Medulla oblongata (tissue), 1 donor: ENCODE data around the gene ZMYND15.

ENCODE experiments used
- DNase-seq: peaks from one replicate; pipeline ENCODE4 v3.0.0-alpha.2; 2015; ENCODE audit errors: extremely low spot score

Gene ZMYND15

DNA sequence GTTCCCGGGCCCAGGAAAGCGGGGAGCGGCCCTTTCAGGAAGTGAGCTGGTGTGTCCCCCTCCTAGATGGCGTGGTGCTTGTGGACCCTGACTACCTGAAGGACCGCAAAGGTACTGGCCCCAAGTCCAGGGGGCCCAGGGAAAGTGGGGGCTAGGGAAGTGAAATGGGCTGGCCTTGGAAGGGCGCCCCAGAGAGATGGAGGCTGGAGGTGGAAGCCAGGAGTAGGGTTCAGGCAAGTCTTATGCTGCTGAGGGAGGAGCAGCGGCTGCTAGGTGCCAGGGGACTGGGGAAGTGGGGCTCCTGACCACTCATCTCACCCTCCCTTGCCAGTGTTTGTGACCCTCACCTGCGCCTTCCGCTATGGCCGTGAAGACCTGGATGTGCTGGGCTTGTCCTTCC, 23.6 kb upstream of the ZMYND15 start:
- no peak for DNase-seq

DNA sequence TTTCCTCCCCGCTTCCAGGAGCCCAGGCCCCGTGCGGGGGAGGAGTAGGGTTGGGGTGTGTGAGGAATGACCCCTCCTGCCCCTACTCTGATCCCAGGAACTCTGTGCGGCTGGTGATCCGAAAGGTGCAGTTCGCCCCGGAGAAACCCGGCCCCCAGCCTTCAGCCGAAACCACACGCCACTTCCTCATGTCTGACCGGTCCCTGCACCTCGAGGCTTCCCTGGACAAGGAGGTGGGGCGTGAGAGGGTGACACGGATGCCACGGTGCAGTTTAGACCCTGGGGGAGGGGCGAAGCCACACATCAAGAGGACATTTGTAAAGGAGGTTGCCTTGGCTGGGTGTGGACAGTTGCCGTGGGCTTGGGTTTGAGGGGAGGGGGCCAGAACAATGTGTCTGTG, 21.8 kb upstream of the ZMYND15 start:
- no peak for DNase-seq

DNA sequence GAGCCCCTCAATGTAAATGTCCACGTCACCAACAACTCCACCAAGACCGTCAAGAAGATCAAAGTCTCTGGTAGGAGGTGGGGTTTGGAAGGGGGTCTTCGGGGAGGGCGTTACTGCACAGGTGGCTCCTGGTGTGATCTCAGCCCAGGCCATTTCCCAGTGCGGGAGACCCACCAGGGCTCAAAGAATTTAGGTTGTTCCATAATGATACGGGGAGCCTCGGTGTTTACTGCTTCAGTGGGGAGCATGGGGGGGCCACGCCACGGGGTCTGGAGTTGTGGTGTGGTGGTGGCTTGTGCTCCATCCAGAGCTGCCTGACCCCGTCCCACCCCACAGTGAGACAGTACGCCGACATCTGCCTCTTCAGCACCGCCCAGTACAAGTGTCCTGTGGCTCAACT, 21.4 kb upstream of the ZMYND15 start:
- no peak for DNase-seq

DNA sequence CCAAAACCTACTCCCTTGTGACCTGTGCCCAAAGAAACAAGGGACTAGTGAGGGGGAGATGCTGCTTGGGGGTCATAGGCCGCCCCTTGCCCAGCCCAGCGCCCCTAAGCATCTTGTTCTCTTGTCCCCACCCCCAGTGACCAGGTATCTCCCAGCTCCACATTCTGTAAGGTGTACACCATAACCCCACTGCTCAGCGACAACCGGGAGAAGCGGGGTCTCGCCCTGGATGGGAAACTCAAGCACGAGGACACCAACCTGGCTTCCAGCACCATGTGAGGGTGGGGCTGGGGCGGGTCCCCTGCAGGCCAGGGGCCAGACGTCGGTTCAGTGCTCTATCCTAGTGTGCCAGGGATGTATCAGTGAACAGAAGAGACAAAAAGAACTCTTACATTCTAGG, 20.5 kb upstream of the ZMYND15 start:
- no peak for DNase-seq

DNA sequence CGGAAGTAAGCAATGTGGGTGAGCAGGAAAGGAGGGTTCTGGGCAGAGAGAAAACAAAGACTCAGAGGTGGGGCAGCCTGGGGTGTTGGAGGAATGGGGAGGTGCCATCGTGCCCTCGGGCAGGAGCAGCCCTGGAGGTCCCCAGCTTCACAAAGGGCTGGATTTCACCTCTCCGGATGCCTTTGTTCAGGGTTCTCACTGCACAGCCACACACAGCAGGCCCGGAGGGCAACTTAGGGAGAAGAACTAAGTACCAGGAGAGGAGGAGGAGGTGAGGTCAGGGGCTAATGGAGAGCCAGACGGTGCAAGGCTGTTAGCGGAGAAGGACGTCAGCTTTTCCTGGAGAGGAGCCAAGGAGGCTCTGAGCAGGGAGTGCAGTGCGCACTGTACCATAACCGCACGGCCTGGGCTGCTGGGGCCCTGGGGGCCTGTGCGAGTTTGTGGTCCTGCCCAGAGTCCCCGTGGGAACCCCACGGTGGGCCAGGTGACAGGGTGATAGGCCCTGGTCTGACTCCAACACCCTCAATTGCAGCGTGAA, 19.9 kb upstream of the ZMYND15 start:
- no peak for DNase-seq

DNA sequence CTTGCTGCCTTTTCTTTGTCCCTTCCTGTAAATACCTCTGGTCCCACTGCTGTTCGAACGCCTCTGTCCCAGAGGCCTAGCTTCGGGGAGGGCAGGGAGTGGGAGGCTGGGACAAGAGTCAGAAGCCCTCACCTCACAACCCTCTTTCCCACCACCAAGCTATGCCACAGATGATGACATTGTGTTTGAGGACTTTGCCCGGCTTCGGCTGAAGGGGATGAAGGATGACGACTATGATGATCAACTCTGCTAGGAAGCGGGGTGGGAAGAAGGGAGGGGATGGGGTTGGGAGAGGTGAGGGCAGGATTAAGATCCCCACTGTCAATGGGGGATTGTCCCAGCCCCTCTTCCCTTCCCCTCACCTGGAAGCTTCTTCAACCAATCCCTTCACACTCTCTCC, 18.8 kb upstream of the ZMYND15 start:
- DNase-seq: no peak

DNA sequence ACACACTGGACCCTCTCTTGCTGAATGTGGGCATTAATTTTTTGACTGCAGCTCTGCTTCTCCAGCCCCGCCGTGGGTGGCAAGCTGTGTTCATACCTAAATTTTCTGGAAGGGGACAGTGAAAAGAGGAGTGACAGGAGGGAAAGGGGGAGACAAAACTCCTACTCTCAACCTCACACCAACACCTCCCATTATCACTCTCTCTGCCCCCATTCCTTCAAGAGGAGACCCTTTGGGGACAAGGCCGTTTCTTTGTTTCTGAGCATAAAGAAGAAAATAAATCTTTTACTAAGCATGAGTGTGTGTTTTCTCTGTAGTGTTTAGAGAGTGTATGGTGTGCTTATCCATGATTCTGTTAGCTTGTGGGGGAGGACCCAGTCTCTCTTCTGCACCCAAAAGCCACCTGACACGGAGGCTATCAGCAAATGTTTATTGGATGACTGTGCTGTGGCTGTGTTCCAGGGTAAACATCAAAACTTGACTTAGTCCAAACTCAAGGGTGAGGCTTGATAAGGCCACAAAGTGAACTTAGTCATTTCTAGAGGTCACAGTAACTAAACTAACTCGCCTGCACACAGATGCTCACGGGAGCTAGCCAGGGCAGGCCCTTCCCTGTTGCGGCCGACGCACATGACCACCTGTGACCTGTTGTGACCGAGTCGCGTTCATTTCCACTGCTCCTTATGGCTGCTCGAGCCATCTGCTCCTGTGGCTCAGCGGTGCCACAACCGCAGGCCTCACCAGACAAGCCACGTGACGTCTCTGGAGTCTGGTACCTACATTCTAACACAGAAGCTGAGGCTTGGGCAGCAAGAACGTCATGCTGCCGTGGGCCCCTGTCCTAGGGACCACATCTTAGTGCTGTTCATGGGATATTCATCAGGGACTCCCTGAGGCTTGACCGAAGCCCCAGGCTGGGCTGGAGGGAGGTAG, 18.2 kb upstream of the ZMYND15 start:
- DNase-seq: no peak

DNA sequence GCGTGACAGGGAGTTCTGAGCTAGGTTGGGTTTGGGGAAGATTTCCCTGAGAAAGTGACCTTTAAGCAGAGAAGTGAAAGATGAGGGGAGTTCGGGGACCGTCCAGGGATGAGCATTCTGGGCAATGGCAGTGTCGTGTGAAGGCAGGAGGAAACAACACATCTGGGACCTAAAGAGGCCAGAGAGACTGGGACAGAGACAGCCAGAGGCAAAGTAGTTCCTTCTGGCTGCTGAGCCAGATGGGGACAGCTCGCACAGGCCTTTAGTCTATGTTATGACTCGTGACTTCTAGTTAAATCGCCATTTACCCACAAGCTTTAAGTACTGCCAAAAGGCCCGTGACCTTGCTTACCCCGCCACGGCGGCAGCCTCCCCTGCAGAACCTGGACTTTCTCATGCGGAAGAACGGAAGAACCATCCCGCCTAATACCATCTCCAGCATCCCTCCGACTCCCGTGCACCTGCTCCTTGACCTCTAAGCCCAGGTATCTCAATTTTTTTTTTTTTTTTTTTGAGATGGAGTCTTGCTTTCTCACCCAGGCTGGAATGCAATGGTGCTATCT, 16.9 kb upstream of the ZMYND15 start:
- DNase-seq: no peak

DNA sequence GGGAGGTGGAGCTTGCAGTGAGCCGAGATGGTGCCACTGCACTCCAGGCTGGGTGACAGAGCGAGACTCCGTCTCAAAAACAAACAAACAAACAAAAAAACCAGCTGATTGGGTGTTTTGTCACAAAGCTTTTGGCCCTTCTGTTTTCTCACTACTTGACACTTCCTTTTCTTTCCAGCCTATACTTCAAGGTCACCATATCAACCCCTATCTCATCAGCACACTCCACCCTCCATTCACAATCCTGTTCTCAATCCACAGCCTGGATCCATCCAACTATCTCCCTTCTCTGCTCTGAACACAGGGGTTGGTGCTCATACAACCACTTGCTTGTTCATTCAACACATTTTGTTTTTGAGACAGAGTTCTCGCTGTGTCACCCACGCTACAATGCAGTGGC, 15.0 kb upstream of the ZMYND15 start:
- no peak for DNase-seq

DNA sequence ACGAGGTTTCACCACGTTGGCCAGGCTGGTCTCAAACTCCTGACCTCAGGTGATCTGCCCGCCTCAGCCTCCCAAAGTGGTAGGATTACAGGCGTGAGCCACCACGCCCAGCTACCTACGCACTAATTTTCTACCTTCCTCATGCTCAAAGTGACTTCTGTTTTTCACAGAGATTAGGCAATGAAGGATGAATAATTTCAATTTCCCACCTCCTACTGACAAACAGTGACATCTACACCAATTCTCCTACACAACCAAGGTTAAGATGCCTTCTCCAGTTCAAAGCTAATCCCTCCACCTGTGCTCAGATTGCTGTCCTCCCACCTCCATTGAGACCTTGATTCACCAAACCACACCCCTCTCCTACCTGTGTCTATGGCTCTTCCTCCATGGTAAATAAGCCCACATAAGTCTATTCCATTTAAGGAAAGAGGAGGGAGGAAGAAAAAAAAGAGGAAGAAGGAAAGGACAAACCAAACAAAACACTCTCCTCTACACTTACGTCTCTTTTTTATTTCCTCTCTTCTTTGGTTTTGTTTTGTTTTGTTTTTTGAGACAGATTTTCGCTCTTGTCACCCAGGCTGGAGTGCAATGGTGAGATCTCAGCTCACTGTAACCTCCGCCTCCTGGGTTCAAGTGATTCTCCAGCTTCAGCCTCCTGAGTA, 13.9 kb upstream of the ZMYND15 start:
- no peak for DNase-seq

DNA sequence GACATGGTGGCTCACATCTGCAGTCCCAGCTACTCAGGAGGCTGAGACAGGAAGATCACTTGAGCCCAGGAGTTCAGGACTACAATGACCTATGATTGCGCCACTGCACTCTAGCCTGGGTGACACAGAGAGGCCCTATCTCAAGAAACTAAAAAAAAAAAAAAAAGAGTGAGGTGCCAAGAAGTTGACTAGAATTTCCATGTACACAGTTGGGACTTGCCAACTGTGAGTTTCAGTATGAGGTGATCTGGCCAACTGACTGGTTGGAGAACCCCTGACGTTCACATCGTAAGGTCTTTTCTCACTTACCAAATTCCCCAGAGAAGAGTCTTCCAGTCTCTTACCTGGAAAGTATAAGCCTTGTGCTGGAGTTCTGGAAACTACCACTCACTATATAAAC, 11.5 kb upstream of the ZMYND15 start:
- no peak for DNase-seq

DNA sequence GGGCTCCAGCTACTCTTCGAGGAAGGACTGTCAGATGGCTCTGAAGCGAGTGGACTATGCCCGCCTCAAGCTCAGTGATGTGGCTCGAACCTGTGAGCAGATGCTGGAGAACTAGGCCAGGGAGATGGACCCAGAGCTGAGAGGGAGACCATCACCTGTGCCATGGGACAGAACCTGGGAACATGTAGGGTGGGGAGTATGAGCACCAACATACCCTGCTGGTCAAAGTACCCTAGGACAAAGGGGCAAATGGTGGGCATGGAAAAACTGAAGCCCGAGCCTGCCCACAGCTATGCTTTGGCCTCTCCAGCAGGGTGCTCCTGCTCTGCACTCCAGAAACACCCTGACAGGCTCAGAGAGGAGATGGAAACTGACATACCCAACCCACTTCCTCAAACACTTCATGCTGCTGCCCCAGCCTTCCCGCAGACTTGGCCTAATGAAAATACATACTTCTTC, 6.5 kb upstream of the ZMYND15 start:
- peak; percentile 78 for DNase-seq

DNA sequence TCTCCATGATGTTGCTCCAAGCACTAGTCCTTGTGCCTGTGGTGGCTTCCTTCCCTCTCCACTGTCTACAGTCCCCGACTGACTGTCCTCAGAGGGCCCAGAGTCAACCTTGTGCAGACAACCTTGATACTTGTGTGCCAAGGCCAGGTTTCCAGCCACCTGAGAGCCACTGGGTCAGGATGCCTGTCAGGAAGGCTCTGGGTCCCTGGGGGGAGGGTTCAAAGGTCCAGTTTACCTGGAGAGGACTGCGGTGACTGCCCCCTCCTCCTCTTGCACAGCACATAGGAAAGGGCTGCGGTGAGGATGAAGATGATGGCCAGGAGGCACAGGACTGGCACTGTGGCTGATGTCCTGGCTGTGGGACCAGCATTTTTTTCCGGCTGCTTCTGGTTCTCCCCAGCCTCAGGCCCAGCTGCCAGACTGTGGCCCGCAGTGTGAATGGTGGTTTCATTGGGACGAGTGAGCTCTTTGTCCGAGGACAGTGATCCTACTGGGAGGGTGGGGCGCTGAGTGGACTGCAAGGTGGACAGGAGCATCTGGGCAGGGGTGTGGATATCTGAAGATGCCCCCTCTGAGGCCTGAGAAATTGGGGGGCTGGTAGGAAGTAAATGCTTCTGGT, 4.7 kb upstream of the ZMYND15 start:
- no peak for DNase-seq

DNA sequence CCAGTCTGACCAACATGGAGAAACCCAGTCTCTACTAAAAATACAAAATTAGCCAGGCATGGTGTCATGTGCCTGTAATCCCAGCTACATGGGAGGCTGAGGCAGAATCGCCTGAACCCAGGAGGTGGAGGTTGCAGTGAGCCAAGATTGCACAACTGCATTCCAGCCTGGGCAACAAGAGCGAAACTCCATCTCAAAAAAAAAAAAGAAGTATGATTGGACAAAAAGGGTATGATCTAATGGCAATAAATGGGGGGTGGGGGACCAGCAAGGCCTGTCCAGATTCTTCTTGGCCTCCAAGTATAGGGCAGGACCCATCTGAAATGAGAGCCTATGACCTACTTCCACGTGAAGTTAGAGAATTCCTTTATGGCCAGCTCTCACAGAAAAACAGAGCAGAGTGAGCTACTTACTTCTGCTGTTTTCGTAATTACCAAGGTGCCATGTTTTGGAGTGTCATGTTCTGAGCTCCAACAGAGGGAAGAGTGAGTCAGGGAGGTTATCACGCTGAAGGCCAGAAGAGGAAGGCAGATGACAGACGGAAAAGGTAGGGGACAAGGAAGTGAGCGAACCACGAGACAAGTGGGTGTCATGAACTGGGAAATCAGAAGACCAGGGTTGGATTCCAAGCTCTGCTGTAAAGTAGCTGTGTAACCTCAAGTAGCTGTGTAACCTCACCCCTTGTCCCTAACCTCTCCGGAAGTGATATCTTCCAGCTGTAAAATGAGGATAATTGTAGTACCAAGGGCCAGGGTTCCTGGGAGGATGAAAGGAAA, 3.6 kb upstream of the ZMYND15 start:
- peak; percentile 78 for DNase-seq

DNA sequence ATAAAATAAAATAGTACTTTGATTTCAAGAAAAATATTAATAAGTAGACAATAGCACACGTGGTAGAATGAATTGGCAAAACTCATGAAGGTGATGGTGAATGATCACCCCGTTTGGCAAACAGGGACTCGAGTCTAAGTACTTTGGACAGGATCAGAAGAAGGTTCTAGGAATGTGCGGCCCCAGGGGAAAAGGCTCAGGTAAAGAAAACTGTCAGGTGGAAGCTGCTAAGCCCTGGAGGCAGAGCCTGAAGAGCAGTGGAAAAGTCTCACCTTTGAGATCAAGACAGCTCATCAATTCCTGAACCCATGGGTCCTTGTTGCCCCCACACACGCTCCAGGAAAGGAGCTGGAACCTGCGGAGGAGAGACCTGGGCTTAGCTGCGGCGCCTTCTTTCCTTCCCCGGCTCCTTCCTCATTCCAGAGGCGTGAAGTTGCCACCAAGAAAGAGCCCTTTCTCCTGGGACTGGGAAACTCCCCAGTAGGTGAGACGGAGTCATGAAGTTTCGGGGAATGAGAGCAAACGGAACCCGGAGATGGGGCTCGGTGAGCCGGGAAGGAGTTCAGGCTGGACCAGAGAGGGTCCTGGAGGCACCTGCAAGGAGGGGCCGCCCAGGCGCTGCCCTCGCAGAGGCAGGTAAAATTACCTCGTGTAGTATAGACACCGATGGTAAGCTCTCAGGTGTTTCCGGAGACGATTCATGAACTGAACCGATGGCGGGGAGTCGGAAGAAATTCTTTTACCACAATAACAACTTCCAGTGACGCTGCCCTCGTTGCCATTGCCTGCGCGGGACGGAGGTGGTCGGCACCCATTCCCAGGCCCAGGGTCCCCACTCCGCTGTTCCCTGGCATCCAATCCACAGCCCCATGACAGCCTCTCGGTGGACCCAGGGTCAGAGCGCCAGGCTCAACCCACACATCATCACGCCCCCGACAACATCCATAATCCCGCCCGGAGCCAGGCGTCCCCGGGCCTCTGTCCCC, 1.2 kb upstream of the ZMYND15 start:
- DNase-seq: no peak

DNA sequence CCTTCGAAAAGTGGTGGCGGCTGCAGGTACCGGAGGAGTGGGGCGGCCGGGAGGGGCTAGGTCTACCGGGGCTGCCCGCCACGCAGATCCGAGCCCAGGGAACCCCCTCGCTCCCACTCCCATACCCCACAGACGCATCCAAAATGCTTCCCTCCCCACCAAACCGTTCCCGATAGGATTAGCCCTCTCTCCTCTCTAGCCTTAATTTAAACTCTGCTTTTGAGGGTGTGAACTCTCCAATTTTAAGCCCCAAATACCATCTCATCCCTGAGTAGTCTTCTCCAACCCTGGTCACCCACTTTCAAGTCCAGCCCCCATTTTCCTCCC, 355 bp downstream of the ZMYND15 start:
- DNase-seq: no peak

DNA sequence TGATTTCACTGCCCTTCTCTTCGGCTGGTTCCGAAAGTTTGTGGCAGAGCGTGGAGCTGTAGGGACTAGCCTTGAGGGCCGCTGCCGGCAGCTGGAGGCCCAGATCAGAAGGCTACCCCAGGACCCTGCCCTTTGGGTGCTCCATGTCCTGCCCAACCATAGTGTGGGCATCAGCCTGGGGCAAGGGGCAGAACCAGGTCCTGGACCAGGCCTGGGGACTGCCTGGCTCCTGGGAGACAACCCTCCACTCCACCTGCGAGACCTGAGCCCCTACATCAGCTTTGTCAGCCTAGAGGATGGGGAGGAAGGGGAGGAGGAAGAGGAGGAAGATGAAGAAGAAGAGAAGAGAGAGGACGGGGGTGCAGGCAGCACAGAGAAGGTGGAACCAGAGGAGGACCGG, 951 bp downstream of the ZMYND15 start:
- no peak for DNase-seq

DNA sequence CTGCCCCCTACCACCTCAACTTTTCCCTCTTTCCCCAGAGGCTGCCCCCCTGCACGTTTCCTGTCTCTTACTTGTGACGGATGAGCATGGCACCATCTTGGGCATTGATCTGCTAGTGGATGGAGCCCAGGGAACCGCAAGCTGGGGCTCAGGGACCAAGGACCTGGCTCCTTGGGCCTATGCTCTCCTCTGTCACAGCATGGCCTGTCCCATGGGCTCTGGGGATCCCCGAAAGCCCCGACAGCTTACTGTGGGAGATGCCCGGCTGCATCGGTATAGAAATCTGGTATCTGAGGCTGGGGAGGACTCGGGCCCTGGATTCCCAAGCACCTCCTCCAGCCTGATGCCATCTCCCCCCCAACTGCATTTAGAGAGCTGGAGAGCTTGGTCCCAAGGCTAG, 1.9 kb downstream of the ZMYND15 start:
- DNase-seq: no peak

DNA sequence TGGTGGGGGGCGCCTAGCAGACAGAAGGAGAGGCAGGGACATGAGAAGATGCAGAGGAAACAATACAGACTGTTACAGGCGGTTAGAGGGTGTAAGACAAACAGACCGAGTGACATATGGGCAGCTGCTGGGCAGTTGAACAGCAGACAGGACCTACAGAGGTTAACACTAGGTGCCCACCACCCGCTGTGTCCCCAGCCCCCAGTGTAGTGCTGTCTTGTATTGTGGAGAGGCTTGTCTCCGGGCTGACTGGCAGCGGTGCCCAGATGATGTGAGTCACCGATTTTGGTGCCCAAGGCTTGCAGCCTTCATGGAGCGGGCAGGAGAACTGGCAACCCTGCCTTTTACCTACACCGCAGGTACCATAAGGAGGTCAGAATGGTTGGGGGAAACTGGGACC, 2.5 kb downstream of the ZMYND15 start:
- no peak for DNase-seq

DNA sequence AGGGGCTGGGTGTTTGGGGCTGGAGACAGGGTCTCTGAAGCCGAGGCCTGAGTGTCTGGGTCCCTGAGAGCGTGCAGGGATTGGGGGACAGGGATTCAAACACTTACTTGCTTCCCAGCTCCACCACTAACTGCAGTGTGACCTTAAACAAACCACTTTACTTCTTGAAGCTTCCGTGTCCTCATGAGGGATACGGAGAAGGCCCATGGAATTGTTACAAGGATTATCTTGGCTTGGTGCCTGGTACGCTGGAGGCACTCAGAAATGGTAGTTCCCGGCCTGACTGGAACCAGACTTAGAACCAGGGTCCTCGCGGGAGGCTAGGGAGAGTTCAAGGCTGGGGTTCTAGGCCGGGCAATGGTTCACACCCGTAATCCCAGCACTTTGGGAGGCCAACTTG, 3.0 kb downstream of the ZMYND15 start:
- no peak for DNase-seq
